HepG2 (cell line): ENCODE measurements around the gene RB1. TPM values are rescaled to one million over a fixed set of nuclear protein-coding genes. Genes with fewer than 3 reads are reported as not detected.

Source experiments
- ATAC-seq: fragments of 200-7000 bp; cut with Tn5 transposase; 3 replicates; pipeline ENCODE4 v1.9.1; 2020; ENCODE audit warnings: mild to moderate bottlenecking, moderate library complexity
- BruUV-seq: library from RNA; stranded (reverse); fragments of 400-500 nt; replicated peaks from 2 replicates; lab custom pipeline; 2021; lab: Mats Ljungman, UMichigan
- CTCF ChIA-PET: fragments of 300-600 bp; formaldehyde crosslinking; extraction: SDS; loops from one replicate; lab custom pipeline; 2021; ENCODE audit warnings: low total read pairs, inconsistent platforms, low intra/inter-chr PET ratio; lab: Yijun Ruan, JAX
- POLR2A ChIA-PET: fragments of 350-600 bp; sonication (Branson Sonifier 250); formaldehyde crosslinking; loops from one replicate; lab custom pipeline; 2020; ENCODE audit warnings: antibody characterized with exemption, inconsistent platforms; lab: Yijun Ruan, JAX
- DNase-seq: peaks from one replicate; pipeline ENCODE4 v3.0.0-alpha.2; 2015; ENCODE audit warnings: low spot score
- FAIRE-seq: peaks from 3 replicates; lab custom pipeline; 2011; peaks lifted over from hg19 to GRCh38; lab: Jason Lieb, UNC
- H2AFZ ChIP-seq: one replicate; pipeline ENCODE4 v1.6.1; 2011; ENCODE audit warnings: low read length, inconsistent platforms
- H3K27ac ChIP-seq: fragments of 300-600 bp; 3 replicates; pipeline ENCODE4 v1.8.0; 2011; ENCODE audit warnings: mixed run types, mild to moderate bottlenecking, mixed read lengths, low read length, inconsistent platforms; ENCODE audit not compliant: insufficient read depth; ENCODE audit errors: extremely low read length
- H3K27me3 ChIP-seq, 2 experiments: fragments of 200-600 bp in 1 of 2; 2 replicates in 1 of 2; 3 replicates in 1 of 2; pipeline versions ENCODE4 v1.6.0 to v1.8.0; 2011; ENCODE audit warnings: low read length in 2 of 2, mild to moderate bottlenecking in 2 of 2, moderate library complexity in 2 of 2, inconsistent platforms in 1 of 2; ENCODE audit not compliant: insufficient read depth in 2 of 2, control insufficient read depth in 1 of 2
- H3K36me3 ChIP-seq, 2 experiments: fragments of 200-600 bp in 1 of 2; replicated peaks in 1 of 2; 2 replicates in 1 of 2; 3 replicates in 1 of 2; pipeline versions ENCODE4 v1.5.1 to v1.8.0; 2011; ENCODE audit warnings: low read length in 2 of 2, inconsistent platforms in 1 of 2; ENCODE audit not compliant: insufficient read depth in 2 of 2, control insufficient read depth in 1 of 2
- H3K4me1 ChIP-seq: 2 replicates; pipeline ENCODE4 v1.5.1; 2012; ENCODE audit warnings: low read length, inconsistent platforms; ENCODE audit not compliant: insufficient read depth
- H3K4me2 ChIP-seq: 2 replicates; pipeline ENCODE4 v1.6.0; 2011; ENCODE audit warnings: low read depth, low read length, inconsistent platforms
- H3K4me3 ChIP-seq, 3 experiments: fragments of 200-600 bp in 1 of 3; sonication (generic), shearing (Covaris generic) in 1 of 3; replicated peaks in 1 of 3; 2 replicates each; pipeline ENCODE4 v1.5.1; 2011 to 2016; ENCODE audit warnings: low read length in 3 of 3, inconsistent platforms in 2 of 3, low read depth in 2 of 3, mild to moderate bottlenecking in 2 of 3, control low read depth in 1 of 3, mixed read lengths in 1 of 3; ENCODE audit not compliant: insufficient read depth in 1 of 3
- H3K79me2 ChIP-seq: one replicate; pipeline ENCODE4 v1.6.1; 2011; ENCODE audit warnings: low read length, inconsistent platforms; ENCODE audit not compliant: insufficient read depth
- H3K9ac ChIP-seq: 2 replicates; pipeline ENCODE4 v1.6.0; 2011; ENCODE audit warnings: mild to moderate bottlenecking, low read depth, low read length, inconsistent platforms; ENCODE audit not compliant: insufficient read depth
- H3K9me3 ChIP-seq: 2 replicates; pipeline ENCODE4 v1.5.1; 2012; ENCODE audit warnings: mild to moderate bottlenecking, low read length
- H4K20me1 ChIP-seq: 2 replicates; pipeline ENCODE4 v1.6.0; 2011; ENCODE audit warnings: inconsistent platforms, mild to moderate bottlenecking, low read length, moderate library complexity; ENCODE audit not compliant: insufficient read depth
- JDP2 ChIP-seq: sonication (generic); formaldehyde crosslinking; IDR thresholded peaks from 2 replicates; pipeline ENCODE4 v1.8.1; 2022; ENCODE audit warnings: missing genetic modification reagents, borderline replicate concordance
- RNF2 ChIP-seq: fragments of 450-650 bp; conservative IDR thresholded peaks from 2 replicates; pipeline ENCODE4 v1.6.1; 2016; ENCODE audit warnings: low read depth
- SP140L ChIP-seq: sonication (generic); formaldehyde crosslinking; IDR thresholded peaks from 2 replicates; pipeline ENCODE4 v1.4.0; 2020; ENCODE audit warnings: missing genetic modification reagents, borderline replicate concordance
- TARDBP ChIP-seq: sonication (generic); formaldehyde crosslinking; IDR thresholded peaks from 2 replicates; pipeline ENCODE4 v1.8.0; 2022; ENCODE audit warnings: mild to moderate bottlenecking, missing genetic modification reagents
- ZNF180 ChIP-seq: sonication (generic); formaldehyde crosslinking; IDR thresholded peaks from 2 replicates; pipeline ENCODE4 v1.4.0; 2020; ENCODE audit warnings: low read depth, missing genetic modification reagents, borderline replicate concordance
- WGBS: methylation state at CpG from one replicate; pipeline ENCODE4 v1.1.6; 2017; ENCODE audit warnings: low lambda C conversion rate; 5-methylcytosine and 5-hydroxymethylcytosine counted together
- in situ Hi-C: cut with HindIII; loops from 2 replicates; pipeline ENCODE4 v1.10.0; 2017; ENCODE audit warnings: low pct_unique_long_range_greater_than_20kb; ENCODE audit not compliant: extremely low pct_ligation_motif_present
- intact Hi-C: fragments of 100-400 bp; cut with micrococcal nuclease; formaldehyde crosslinking; loops from one replicate; pipeline ENCODE4 v1.10.0; 2022; ENCODE audit not compliant: unreplicated experiment
- polyA plus RNA-seq, 8 experiments: library from polyadenylated mRNA; depleted of rRNA in 3 of 8; stranded (reverse) in 7 of 8; unstranded in 1 of 8; fragments of >200 nt; fragmentation: Illumina TruSeq in 4 of 8; extraction: Trizol in 4 of 8; gene quantifications; 2 replicates each; pipeline versions ENCODE4 v1.2.1 to v1.2.3, GENCODE V29; 2011 to 2016; ENCODE audit warnings: low read depth in 4 of 8, missing spikeins in 1 of 8, mixed read lengths in 1 of 8; ENCODE audit not compliant: insufficient read depth in 1 of 8
- total RNA-seq, 5 experiments: library from RNA; depleted of rRNA; stranded (reverse); fragments of >200 nt; fragmentation: Illumina TruSeq; extraction: Trizol; gene quantifications; 2 replicates each; pipeline ENCODE4 v1.2.3, GENCODE V29; 2016; ENCODE audit warnings: low read depth in 1 of 5
- TF ChIP-seq, protein P1 (sequence below): sonication (generic); formaldehyde crosslinking; IDR thresholded peaks from 2 replicates; pipeline ENCODE4 v1.8.0; 2022; ENCODE audit warnings: missing genetic modification reagents, mild to moderate bottlenecking, borderline replicate concordance
- TF ChIP-seq, protein P2 (sequence below): sonication (generic); formaldehyde crosslinking; IDR thresholded peaks from 2 replicates; pipeline ENCODE4 v1.8.1; 2023; ENCODE audit warnings: mild to moderate bottlenecking, missing genetic modification reagents
- TF ChIP-seq, protein P3 (sequence below): sonication (generic); formaldehyde crosslinking; IDR thresholded peaks from 2 replicates; pipeline ENCODE4 v1.8.0; 2022; ENCODE audit warnings: missing genetic modification reagents, low read depth, mild to moderate bottlenecking, borderline replicate concordance
- TF ChIP-seq, protein P4 (sequence below): IDR thresholded peaks from 2 replicates; pipeline ENCODE4 v1.6.1; 2016; ENCODE audit warnings: missing compliant biosample characterization, missing genetic modification reagents, borderline replicate concordance
- TF ChIP-seq, protein P5 (sequence below): sonication (generic); formaldehyde crosslinking; IDR thresholded peaks from 2 replicates; pipeline ENCODE4 v1.4.0; 2020; ENCODE audit warnings: missing genetic modification reagents, mild to moderate bottlenecking, borderline replicate concordance

Gene RB1
- total and polyA plus RNA-seq, 2 of the 13 experiments (the other 11 are each of a cell fraction or from before 2014, with no cell fraction given) = 15.6 to 23.7 TPM

DNA sequence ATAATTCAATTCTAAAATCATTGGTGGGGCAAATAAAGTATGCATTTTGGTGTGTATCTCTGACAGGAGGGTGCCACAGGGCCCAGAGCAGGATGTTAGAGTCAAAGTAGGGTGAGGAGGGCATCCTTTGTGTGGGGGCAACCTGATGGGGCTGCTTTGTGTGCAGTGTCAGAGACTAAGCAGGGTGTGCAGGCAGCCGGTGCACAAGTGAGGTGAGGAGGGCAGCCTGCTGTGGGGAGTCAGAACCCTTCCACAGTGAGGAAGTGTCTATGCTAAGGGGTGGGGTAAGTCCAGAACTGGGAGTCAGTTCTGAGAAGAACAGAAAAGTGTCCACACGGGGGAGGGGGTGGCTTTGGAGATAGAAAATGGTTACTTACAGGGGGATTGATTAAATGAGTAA lies 40.7 kb downstream of the RB1 start:
- intact Hi-C loops (no loop called here), in situ Hi-C loops (no loop called here)
- ATAC-seq (no peak), DNase-seq (no peak), FAIRE-seq (no peak)
- WGBS = 90% methylated on average over 2 of the region's 2 CpGs
- no peaks in the 10 kb centered on the region for H3K27me3 ChIP-seq
- BruUV-seq = no TSS peak
- no peaks in the 10 kb centered on the region for H4K20me1 ChIP-seq
- CTCF ChIA-PET = no interaction called here
- H3K4me2 ChIP-seq = no peak overlapping the region
- no peak overlapping the region for H2AFZ ChIP-seq
- POLR2A ChIA-PET = no interaction called here
- no peak overlapping the region for H3K27ac ChIP-seq
- no peaks in the 10 kb centered on the region; a peak in 1 of 5 replicates for H3K36me3 ChIP-seq
- H3K4me3 ChIP-seq = no peak overlapping the region
- no peak overlapping the region for H3K9ac ChIP-seq
- peaks cover 6% of the 10 kb centered on the region for H3K4me1 ChIP-seq
- H3K9me3 ChIP-seq = peaks cover 8% of the 10 kb centered on the region; the same call in 1 of the 2 replicates
- no peaks in the 10 kb centered on the region for H3K79me2 ChIP-seq
- TF ChIP-seq, protein P1, sequence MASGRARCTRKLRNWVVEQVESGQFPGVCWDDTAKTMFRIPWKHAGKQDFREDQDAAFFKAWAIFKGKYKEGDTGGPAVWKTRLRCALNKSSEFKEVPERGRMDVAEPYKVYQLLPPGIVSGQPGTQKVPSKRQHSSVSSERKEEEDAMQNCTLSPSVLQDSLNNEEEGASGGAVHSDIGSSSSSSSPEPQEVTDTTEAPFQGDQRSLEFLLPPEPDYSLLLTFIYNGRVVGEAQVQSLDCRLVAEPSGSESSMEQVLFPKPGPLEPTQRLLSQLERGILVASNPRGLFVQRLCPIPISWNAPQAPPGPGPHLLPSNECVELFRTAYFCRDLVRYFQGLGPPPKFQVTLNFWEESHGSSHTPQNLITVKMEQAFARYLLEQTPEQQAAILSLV (CRISPR knock-in tag) = no peak
- TF ChIP-seq, protein P2, sequence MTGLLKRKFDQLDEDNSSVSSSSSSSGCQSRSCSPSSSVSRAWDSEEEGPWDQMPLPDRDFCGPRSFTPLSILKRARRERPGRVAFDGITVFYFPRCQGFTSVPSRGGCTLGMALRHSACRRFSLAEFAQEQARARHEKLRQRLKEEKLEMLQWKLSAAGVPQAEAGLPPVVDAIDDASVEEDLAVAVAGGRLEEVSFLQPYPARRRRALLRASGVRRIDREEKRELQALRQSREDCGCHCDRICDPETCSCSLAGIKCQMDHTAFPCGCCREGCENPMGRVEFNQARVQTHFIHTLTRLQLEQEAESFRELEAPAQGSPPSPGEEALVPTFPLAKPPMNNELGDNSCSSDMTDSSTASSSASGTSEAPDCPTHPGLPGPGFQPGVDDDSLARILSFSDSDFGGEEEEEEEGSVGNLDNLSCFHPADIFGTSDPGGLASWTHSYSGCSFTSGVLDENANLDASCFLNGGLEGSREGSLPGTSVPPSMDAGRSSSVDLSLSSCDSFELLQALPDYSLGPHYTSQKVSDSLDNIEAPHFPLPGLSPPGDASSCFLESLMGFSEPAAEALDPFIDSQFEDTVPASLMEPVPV (CRISPR knock-in tag) = no peak
- TF ChIP-seq ZNF180 (CRISPR knock-in tag) (no peak), TARDBP (no peak), SP140L (CRISPR knock-in tag) (no peak), JDP2 (no peak), RNF2 (no peak)
- TF ChIP-seq, protein P3, sequence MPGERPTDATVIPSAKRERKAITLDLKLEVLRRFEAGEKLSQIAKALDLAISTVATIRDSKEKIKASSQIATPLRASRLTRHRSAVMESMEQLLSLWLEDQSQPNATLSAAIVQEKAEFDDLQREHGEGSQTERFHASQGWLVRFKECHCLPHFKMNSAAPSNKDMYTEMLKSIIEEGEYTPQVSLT (CRISPR knock-in tag) = no peak
- TF ChIP-seq, protein P4, sequence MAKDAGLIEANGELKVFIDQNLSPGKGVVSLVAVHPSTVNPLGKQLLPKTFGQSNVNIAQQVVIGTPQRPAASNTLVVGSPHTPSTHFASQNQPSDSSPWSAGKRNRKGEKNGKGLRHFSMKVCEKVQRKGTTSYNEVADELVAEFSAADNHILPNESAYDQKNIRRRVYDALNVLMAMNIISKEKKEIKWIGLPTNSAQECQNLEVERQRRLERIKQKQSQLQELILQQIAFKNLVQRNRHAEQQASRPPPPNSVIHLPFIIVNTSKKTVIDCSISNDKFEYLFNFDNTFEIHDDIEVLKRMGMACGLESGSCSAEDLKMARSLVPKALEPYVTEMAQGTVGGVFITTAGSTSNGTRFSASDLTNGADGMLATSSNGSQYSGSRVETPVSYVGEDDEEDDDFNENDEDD = no peak
- TF ChIP-seq, protein P5, sequence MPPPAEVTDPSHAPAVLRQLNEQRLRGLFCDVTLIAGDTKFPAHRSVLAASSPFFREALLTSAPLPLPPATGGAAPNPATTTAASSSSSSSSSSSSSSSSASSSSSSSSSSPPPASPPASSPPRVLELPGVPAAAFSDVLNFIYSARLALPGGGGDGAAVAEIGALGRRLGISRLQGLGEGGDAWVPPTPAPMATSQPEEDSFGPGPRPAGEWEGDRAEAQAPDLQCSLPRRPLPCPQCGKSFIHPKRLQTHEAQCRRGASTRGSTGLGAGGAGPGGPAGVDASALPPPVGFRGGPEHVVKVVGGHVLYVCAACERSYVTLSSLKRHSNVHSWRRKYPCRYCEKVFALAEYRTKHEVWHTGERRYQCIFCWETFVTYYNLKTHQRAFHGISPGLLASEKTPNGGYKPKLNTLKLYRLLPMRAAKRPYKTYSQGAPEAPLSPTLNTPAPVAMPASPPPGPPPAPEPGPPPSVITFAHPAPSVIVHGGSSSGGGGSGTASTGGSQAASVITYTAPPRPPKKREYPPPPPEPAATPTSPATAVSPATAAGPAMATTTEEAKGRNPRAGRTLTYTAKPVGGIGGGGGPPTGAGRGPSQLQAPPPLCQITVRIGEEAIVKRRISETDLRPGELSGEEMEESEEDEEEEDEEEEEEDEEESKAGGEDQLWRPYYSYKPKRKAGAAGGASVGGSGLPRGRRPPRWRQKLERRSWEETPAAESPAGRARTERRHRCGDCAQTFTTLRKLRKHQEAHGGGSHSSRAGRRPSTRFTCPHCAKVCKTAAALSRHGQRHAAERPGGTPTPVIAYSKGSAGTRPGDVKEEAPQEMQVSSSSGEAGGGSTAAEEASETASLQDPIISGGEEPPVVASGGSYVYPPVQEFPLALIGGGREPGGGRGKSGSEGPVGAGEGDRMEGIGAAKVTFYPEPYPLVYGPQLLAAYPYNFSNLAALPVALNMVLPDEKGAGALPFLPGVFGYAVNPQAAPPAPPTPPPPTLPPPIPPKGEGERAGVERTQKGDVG (CRISPR knock-in tag) = no peak
